HG03575 (cell line): ENCODE data around the gene CDC42EP2.

Experiments used
- ATAC-seq: cut with Tn5 transposase; IDR thresholded peaks from one replicate; pipeline ENCODE4 v1.9.1; 2021; ENCODE audit not compliant: unreplicated experiment, insufficient number of reproducible peaks, low FRiP score; ENCODE audit errors: extremely low read depth

The CDC42EP2 gene

DNA sequence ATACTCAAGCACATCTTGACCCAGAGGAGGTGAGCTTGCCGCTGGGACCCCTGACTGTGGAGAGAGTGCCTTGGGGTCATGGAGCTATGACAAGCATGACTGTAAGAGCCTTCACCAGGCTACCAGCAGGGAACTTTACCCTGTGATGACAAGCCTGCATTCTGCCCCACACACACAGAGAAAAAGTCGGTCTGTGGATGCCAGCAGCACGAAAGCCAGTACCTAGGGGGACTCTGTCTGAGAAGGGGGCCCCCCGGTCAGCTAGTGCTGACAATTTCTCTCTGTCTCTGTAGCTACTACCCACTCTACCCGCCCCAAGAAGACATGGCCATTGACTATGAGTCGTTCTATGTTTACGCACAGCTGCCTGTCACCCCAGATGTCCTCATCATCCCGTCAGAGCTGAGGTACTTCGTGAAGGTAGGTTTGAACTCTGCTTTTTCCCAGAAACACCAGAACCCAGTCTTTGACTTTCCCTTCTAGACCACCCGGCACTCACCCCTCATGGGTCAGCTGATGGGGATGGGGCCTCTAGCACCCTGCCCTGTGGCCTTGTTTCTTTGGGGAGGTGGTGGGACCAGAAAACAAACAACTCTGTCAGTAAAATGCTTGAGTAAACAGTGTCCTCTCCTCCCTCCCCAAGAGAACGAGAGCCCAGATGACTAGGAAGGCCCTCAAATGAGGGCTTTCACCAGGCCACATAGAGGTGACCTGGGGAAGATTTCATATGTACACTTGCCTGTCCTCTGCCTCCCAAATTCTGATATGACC lies 18.9 kb upstream of the CDC42EP2 start:
- no peak for ATAC-seq

DNA sequence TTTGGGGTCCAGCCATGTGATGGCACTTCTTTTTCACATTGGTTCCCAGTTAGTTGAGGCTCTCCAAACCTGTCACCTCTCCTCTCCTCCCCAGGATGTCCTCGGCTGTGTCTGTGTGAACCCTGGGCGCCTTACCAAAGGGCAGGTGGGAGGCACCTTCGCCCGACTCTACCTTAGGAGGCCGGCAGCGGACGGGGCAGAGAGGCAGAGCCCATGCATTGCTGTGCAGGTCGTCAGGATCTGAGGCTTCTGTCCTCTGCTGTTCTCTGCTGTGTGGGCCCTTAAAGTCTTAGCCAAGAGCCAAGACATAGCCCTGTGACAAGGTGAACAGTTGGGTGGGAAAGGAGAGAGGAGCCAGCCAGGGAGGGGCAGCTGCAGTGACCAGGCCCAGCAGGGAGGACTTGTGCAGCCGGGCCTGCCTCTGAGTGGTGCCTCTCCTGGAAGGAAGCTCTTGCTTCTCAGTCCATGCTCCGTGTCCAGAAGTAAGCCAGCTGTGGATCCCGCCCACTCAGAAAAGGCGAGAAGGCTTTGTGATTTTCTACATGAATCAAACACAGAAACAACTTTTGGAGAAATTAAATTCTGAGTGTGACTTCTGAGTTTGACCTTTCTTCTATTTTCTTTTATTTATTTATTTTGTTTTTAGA lies 17.5 kb upstream of the CDC42EP2 start:
- ATAC-seq = no peak

DNA sequence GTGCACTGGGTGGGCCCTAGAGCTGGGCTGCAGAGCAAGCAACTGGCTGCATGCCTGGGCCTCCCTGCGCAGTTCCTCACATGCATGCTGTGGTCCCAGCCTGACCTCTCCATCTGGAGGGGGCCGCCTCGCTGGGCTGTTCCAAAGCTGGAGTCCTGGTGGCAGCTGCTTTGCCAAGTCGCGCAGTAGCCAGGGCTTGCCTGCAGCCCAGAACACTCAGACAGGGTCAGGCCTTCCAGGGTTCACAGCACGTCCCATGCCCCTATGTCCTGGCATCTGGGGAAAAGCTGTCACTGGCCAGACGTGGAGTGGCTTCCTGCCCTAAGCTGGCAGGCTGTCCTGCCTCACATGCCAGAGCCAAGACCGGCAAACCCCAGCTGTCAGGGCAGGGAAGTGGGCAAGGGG lies 16.5 kb upstream of the CDC42EP2 start:
- ATAC-seq = no peak

DNA sequence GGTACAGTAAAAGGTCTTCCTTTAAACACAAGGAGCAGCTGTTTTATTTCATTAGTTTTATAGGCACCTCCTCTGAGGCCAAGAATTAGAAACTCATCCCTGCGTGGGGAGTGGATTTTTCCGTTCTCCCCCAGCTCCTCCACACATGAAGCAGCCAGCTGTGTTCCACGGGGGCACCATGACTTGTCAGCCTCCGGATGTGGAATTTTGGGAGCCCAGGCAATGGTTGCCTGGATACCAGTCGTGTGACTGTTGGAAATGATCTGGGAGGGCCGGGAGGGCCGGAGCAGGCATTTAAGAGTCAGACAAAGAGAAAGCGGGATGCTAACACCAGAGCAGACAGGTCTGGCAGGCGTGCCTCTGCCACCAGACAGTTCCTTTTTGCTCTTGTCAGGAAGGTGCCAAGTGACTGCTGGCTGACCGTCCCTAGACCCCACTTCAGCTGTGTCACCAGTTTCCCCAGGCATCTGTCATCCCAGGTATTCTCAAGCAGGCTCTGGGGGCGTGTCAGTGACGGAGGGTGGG lies 15.9 kb upstream of the CDC42EP2 start:
- ATAC-seq = no peak

DNA sequence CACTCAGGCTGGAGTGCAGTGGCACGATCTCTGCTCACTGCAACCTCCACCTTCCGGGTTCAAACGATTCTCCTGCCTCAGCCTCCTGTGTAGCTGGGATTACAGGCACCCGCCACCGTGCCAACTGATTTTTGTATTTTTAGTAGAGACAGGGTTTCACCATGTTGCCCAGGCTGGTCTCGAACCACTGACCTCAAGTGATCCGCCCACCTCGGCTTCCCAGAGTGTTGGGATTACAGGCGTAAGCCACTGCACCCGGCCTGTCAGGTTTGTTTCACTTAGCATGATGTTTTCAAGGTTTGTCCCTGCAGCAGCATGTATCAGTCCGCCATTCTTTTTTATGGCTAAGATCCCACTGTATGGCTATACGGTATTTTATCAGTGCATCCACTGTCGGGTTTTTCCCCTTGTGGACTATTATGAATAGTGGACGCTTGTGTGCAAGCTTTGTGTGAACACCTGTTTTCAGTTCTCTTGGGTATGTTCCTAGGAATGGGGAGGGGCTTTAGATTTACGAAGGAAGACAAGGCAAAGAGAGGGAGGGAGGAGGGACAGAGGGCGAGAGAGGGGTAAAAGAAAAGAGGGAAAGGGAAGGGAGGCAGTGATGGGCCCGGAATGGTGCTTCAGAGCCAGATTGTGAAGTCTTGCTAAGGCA lies 13.9 kb upstream of the CDC42EP2 start:
- ATAC-seq = no peak

DNA sequence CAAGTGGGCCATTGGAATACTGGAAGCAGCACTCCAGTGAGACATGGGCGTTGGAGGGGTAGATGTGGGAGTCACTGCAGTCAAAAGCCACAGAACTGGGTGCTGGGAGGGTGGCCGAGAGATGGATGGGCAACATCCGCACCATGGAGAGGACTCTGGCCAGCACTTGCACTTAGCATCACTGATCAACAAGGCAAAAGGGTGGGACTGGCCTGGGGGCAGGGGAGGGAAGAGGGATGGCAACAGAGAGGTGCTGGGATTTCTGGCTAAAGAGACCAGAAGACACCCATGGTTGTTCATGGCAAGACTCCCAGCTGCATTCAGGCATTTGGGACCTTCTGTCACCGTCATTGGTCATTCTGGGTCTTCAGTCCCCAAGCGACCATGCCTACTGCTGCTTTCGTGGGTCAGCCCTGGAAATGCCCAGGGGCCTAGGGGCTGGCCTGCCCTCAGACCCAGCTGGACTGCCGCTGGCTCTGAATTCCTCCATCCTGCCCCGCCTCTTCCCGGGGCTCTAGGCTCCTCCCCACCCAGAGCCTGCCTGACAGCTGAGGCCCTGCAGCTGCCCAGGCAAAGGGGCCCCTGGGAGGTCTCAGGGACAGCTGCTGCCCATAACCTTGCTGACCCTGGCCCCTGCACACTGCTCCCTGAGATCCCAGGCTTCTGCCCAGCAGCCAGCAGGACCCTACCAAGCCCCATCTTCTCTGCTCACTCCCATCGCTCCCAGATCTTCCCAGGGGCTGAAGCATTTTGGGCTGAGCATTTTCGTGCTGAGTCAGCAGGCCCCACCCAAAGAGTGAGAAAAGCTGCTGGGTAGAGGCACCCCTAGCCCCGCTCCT lies 13.0 kb upstream of the CDC42EP2 start:
- no peak for ATAC-seq

DNA sequence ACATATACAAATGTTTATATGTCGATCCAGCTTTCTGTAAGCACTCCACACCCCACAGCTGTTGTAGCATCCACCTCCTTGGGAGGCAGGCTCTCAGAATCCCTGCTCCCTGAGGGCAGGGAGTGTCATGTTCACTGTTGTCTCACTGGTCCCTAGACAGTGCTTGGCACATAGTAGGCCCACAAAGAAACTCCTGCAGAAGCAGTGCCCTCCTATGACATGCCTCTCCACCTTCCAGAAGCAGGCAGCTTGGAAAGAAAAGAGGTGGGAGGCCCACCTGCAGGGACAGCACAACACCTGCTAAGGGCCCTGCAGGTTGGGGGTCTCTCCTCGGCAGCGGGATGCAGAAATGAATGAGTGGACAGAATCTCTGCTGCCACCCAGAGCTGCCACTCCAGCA lies 11.1 kb upstream of the CDC42EP2 start:
- ATAC-seq = no peak

DNA sequence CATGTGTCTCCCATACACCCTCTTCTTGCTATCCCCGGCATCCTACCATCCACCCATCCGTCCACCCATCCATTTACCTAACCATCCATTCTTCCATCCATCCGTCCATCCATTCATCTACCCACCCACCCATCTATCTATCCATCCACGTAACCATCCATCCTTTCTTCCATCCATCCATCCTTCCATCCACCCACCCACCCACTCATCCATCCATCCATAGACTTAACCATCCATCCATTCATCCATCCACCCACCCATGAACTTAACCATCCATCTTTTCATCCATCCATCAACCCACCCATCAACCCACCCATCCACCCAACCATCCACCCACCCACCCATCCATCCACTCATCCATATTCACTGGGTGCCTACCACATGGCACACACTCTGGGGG lies 10.6 kb upstream of the CDC42EP2 start:
- ATAC-seq = no peak

DNA sequence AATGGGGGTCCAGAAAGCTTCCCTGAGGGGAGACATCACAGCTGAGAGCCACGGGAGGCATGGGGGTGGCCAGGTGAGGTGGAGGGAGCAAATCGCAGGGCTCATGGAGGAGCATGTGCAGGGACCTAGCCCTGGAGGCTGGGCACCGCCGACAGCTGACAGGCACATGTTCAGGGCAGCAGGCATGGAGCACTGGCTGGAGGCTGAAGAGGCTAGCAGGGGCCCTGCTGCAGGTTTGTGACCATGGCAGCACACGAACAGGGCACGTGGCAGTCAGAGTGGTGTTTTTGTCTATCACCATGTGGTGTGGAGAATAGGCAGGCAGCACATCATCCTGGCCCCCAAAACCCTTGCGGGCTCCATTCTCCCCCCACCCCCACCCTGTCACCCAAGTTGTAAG lies 10.1 kb upstream of the CDC42EP2 start:
- no peak for ATAC-seq

DNA sequence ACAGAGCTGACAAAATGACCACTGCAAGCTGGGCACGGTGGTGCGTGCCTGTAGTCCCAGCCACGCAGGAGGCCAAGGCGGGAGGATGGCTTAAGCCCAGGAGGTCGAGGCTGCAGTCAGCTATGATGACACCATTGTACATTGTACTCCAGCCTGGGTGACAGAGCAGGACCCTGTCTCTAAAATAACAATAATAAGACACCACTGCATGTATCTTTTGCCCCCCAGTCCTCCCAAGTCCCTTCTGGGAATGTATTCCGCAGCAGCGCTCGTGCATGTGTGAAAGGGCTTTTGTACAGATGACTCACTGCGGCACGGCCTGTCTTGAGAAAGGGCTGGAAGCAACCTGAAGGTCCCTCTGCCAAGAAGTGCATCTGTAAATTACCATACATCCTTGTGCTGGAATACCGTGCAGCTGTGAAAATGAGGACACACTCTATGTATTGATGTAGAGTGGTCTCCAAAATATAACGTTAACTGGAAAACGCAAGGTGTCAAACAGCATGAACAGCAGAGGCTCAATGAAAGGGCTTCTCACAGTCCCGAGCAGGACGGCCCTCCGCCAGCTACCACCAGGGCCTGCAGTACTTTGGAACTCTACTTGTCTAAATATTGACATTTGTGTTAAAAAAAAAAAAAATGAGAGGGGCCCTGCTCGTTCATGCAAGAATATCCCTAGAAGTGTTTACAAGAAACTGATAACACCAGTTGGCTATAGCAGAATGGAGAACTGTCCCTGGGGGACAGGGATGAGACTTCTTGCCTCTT lies 9.0 kb upstream of the CDC42EP2 start:
- no peak for ATAC-seq

DNA sequence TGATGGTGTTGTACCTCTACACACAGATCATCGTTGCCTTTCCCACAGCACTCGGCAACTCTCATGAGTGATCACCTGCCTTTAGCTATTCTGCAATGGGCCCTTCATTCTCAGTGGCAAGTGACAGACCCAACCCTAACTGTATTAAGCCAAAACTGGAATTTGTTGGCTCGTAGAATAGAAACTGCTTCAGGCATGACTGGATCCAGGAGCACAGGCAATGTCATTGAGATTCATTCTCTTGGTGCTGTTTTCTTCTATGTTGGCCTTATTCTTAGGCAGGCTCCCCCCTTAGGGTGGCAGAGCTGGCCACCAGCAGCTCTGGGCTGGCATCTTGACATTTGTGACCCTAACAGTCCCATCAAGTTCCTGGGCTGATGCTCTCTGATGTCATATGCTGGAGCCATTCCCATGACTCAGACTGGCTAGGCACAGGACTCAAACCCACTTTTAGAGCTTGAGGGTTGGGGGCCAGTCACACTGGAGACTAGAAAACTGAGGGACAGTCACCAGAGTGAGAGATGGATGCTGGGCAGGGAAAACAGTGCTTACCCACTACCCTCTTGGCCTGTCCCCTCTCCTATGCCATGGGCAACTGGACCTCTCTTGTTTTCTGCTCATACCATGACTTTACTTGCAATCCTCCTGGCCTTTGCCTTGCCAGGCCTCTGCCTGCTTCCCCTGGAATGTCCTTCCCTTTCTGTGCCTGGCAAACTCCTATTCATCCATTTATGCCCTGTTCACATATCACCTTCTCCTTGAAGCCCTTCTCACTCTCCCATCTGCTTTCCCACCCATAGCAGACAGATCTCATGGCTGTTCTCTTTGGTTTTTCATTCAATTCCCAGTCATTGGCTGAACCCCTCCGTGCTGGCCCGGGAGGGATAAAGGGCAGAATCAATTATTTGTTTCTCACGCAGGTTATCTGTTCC lies 7.1 kb upstream of the CDC42EP2 start:
- no peak for ATAC-seq

DNA sequence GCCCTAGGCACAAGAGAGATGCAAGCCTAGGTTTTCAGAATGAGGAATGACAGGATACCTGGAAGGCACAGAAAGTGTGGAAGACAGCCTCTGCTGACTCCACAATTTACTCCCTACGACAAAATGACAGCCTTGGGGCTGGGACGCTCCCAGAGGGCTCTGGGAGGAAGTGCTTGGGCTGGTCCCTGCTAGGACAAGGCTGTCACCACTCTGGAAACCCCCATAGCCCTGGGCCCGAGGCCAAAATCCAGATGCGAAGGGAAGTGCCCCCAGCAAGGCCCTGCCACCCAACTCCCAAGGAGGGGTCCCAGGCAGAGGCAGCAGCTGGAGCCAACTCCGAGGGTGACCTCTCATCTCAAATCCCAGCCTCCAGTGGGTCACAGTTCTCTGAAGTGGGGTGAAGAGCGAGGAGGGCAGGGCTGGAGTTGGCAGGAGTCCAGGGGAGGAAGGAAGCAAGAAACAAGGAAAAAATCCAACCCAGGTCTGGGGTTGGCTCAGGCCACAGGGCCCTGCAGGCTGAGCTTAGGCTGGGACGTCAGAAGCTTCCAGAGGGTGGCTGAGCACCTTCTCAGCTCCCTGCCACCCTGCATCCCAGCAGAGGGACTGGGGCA lies 6.3 kb upstream of the CDC42EP2 start:
- ATAC-seq = no peak

DNA sequence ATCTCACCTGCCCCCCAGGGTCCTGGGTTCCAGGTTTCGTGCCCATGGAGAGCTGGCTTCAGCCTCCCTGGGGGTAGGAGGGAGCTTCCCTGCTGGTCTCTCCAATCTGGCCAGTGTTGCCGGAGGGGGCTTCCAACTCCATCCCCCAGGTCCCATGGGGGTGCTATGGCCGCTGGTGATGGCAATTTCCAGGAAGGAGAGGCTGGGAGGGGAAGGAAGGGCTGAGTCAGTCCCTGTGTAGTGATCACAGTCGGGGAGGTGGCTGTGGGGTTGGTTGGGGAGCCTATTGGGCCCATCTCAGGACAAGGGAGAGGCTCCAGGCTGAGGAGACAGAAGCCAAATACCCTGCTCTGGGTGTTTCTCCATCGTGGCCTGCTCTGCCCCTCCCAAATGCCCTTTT lies 5.7 kb upstream of the CDC42EP2 start:
- no peak for ATAC-seq

DNA sequence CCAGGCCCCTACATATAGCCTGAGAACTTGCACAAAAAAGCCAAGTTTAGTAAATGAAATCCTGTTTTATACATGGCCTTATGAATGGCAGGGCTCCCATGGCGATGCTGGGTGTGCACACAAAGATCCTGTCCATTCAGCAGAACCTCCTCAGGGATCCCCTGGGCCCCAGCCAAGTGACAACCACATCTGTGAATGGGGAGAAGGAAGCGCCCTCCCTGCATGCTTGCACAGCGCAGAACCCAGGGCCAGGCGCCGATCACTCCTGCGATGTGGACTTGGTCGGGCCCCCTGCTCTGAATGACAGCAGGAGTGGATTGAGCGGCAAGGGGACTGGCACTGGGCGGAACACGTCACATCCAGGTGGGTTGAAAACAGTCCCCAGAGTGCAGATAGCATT lies 4.5 kb upstream of the CDC42EP2 start:
- ATAC-seq = no peak

DNA sequence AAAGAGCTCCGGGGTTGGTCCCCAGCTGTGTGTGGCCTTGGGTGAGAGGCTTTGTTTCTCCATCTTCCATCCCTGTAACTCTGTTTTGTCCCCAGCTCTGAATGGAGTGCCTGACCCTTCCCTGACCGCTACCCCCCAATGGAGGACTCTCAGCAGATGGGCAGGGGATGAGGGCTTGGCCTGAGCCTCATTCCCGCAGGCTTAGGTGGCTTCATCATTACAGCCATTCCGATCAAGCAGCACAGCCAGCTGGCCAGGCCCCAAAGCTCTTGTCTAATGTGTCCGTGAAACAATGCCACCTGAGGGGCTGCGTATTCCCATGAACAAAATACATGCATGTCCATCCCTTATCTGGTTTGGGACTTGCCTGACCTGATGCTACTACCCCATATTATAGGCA lies 3.9 kb upstream of the CDC42EP2 start:
- no peak for ATAC-seq

DNA sequence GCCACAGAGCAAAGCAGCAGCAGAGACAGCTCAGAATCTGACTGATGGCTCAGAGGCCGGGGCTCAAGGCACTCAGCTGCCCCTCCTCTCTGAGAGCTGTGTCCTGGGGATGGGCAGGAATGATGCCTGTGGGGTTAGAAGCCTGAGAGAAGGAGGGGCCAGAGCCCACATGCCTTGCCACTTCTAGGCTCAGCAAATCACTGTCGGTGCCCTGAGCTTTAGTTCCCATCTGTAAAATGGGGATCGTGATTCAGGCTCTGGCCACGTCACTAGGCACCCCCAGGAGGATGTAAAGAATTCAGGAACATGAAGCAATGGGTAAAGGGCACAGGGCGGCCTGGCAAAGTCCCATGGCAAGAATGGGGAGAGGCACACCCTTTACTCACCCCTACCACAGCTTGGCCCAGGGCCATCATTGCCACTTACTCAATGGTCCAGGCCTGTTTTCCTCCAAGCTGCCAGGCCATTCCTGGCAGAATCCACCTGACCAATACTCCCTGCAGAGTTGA lies 3.4 kb upstream of the CDC42EP2 start:
- ATAC-seq = no peak
